KMS-11 (cell line): ENCODE data around the gene TMEM63B.

Experiments used
- H2AFZ ChIP-seq: fragments of 200-600 bp; sonication (generic); 2 replicates; pipeline ENCODE4 v1.6.1; 2016; ENCODE audit warnings: antibody characterized with exemption, mixed run types, low read depth
- H3K27ac ChIP-seq: fragments of 200-600 bp; sonication (generic); 2 replicates; pipeline ENCODE4 v1.6.1; 2016; ENCODE audit warnings: mild to moderate bottlenecking, mixed run types
- H3K27me3 ChIP-seq: fragments of 200-600 bp; sonication (generic); 2 replicates; pipeline ENCODE4 v1.6.1; 2017; ENCODE audit warnings: mild to moderate bottlenecking, low read depth, mixed run types, moderate library complexity; ENCODE audit not compliant: insufficient read depth
- H3K36me3 ChIP-seq: fragments of 200-600 bp; sonication (generic); 2 replicates; pipeline ENCODE4 v1.6.1; 2017; ENCODE audit warnings: mild to moderate bottlenecking, mixed run types; ENCODE audit not compliant: insufficient read depth
- H3K4me1 ChIP-seq: fragments of 200-600 bp; sonication (generic); 2 replicates; pipeline ENCODE4 v1.6.1; 2016; ENCODE audit warnings: mild to moderate bottlenecking, low read depth, mixed run types; ENCODE audit not compliant: poor library complexity, severe bottlenecking
- H3K4me2 ChIP-seq: fragments of 200-600 bp; sonication (generic); 2 replicates; pipeline ENCODE4 v1.7.0; 2016; ENCODE audit warnings: mild to moderate bottlenecking, mixed run types
- H3K4me3 ChIP-seq: fragments of 200-600 bp; sonication (generic); IDR thresholded peaks from 2 replicates; pipeline ENCODE4 v1.6.1; 2017; ENCODE audit warnings: low read depth, low read length, mixed read lengths; ENCODE audit not compliant: insufficient read depth
- H3K79me2 ChIP-seq: fragments of 200-600 bp; sonication (generic); 2 replicates; pipeline ENCODE4 v1.6.1; 2016; ENCODE audit warnings: low read depth, mixed run types; ENCODE audit not compliant: insufficient read depth
- H3K9ac ChIP-seq: fragments of 200-600 bp; sonication (generic); 2 replicates; pipeline ENCODE4 v1.6.1; 2016; ENCODE audit warnings: mild to moderate bottlenecking, mixed run types
- H4K20me1 ChIP-seq: fragments of 200-600 bp; sonication (generic); 2 replicates; pipeline ENCODE4 v1.6.1; 2016; ENCODE audit warnings: mild to moderate bottlenecking, mixed run types; ENCODE audit not compliant: insufficient read depth
- TF ChIP-seq, protein P1 (sequence below): fragments of 200-600 bp; sonication (generic); conservative IDR thresholded peaks from 2 replicates; pipeline ENCODE4 v1.6.1; 2017; ENCODE audit warnings: low read depth, mild to moderate bottlenecking, antibody characterized with exemption, low read length, moderate library complexity, mixed read lengths

Gene TMEM63B

DNA sequence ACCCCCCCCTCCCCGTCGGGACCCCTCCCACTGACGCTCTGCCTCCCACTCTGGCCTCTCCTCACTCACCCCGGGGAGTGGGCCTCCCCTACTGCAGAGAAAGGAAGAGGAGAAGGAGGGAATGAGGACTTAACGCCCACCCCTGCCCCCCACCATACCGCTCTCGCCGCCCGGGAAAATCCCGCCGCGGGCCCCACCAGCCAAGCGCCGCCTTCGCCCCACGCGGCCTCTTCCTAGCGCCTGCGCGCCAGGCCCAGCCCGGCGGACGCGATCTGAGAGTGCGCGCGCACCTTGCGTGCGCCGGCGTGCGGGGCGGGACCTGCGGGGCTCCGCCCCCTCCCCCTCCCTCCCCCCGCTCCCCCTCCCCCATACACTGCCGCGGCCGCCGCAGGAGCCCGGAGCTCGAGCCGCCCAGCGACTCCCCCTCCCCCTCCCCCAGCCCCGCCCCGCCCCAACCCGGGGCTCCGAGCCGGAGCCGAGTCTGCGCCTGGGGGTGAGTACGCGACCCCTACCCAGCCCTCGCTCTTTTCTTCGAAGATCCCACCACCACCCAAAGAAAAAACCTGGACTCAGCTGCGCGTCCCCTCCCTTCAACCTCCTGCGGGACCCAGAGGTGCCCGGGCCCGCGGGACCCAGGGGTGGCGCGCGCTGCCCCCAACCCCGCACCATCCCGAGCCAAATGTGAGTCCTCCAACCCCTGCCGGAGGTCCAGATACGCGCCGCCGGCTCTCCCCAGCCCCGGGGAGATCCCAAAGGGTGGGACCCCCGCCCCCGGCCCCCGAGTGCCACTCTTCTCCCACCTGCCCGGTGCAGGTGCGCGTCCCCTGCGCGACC is at the start of gene TMEM63B, which contains the start of gene MRPL14:
Gene TMEM63B (plus strand): TSS at position 369 of the 834 bp plus-strand sequence. CDS start 7,031 bp downstream, outside the sequence.
Gene MRPL14 (minus strand): TSS at position 267 of the 834 bp plus-strand sequence. CDS start 10,841 bp downstream, outside the sequence.
- Histone ChIP-seq H3K27ac (peak within 1 kb of the TSS; percentile 45), H3K4me1 (peaks cover 41% of the 10 kb centered on the region), H3K36me3 (no peaks in the 10 kb centered on the region), H2AFZ (peak within 1 kb of the TSS; percentile 68), H4K20me1 (peaks cover 38% of the 10 kb centered on the region), H3K9ac (peak within 1 kb of the TSS; percentile 73), H3K4me3 (no peak within 1 kb of the TSS), H3K4me2 (peak within 1 kb of the TSS; percentile 88), H3K79me2 (peaks cover 45% of the 10 kb centered on the region), H3K27me3 (no peaks in the 10 kb centered on the region)
- TF ChIP-seq, protein P1, sequence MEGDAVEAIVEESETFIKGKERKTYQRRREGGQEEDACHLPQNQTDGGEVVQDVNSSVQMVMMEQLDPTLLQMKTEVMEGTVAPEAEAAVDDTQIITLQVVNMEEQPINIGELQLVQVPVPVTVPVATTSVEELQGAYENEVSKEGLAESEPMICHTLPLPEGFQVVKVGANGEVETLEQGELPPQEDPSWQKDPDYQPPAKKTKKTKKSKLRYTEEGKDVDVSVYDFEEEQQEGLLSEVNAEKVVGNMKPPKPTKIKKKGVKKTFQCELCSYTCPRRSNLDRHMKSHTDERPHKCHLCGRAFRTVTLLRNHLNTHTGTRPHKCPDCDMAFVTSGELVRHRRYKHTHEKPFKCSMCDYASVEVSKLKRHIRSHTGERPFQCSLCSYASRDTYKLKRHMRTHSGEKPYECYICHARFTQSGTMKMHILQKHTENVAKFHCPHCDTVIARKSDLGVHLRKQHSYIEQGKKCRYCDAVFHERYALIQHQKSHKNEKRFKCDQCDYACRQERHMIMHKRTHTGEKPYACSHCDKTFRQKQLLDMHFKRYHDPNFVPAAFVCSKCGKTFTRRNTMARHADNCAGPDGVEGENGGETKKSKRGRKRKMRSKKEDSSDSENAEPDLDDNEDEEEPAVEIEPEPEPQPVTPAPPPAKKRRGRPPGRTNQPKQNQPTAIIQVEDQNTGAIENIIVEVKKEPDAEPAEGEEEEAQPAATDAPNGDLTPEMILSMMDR, result no peak

DNA sequence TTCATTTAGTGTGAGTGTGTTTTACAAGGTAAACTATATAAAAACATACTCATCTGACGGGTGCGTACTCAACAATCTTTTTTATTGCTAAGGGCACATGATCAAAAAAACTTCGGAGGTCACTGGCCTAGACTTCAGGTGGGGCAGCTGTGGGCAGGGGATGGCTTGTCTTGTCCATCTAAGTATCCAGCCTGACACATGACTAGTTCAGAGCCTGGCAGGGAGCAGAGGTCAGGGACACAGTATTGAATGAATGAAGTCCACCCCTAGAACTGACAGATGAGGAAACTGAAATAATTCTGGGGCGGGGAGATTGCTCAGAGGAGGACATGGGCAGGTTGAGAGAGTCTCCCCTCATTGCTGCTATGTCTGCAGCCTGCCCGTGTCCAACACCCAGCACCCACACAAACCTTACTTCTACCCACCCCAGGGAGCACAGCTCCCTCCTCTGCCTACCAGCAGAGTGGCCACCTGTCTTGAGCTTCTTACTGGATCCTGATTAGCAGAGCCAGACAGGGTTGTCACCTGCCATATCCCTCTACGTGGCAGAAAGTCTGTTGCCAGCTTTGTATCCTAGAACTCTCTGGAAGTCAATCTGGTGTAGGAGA is 49.0 kb upstream of the TMEM63B start:
- Histone ChIP-seq H3K27me3 (no peaks in the 10 kb centered on the region), H3K4me1 (peaks cover 58% of the 10 kb centered on the region), H3K9ac (no peak overlapping the region), H3K4me3 (no peak overlapping the region), H3K36me3 (no peaks in the 10 kb centered on the region), H3K27ac (no peak overlapping the region), H4K20me1 (no peaks in the 10 kb centered on the region), H3K4me2 (no peak overlapping the region), H2AFZ (no peak overlapping the region), H3K79me2 (no peaks in the 10 kb centered on the region)
- TF ChIP-seq, protein P1, result no peak

DNA sequence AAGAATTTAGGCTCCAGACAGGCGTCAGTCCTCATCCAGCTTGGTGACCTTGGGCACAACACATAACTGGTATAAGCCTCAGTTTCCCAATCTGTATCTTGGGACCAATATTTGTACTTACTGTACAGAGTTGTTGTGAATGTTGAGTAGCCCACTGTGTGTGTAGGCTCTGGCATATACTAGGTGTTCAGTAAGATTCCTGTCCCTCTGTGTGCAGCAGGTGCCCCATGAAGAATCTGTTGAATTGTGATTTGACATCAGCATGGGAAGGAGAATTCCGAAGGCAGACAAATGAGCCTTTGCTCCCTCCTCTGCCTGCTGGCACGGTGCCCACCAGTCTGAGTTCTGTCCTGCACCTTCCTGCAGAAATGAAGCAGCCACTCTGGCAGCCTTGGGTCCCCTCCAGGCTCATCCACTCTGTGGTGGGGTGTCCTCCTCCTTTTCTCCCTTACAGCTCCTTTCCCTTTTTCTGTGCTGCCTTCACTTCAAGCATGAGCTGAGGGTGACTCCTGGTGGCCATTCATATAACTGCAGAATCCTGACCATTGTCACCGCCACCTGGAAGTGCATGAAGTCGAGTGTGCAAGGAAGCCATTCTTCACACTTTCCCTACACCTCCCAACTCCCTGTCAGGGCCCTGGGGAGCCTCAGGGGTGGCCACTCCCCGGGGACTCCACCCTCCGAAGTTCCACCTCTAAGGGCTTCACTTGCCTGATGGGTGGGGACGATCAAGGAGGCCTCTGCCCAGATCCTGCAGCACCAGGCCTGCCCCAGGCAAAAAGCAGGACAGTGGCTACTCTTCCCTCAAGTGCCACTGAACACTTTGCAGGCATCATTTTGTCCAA is 48.3 kb upstream of the TMEM63B start:
- no peak overlapping the region for H3K27ac ChIP-seq
- TF ChIP-seq, protein P1, result peak; percentile 89
- peaks cover 52% of the 10 kb centered on the region for H3K4me1 ChIP-seq
- H2AFZ ChIP-seq, result peak overlapping the region; percentile 45
- H3K4me3 ChIP-seq, result no peak overlapping the region
- H3K4me2 ChIP-seq, result peak overlapping the region; percentile 19; the same call in 1 of the 2 replicates
- H3K27me3 ChIP-seq, result no peaks in the 10 kb centered on the region
- H3K36me3 ChIP-seq, result no peaks in the 10 kb centered on the region
- no peak overlapping the region for H3K9ac ChIP-seq
- H4K20me1 ChIP-seq, result no peaks in the 10 kb centered on the region
- H3K79me2 ChIP-seq, result no peaks in the 10 kb centered on the region

DNA sequence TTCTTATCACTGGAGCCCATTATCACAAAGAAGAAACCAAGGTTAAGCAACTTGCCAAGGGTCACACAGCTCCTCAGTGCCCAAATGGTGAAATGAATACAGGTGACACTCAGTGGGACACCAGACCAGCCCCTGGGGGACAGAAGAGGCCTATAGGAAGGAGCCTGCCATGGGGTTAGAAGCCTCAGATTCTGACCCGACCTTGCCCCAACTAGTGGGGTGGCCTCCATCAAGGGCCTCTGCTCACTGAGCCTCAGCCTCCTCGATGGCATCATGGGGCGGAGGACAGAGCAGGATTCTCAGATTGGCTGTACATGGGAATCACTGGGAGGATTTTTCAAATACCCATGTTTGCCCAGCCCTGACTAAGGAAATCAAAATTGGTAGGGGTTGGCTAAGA is 47.7 kb upstream of the TMEM63B start:
- peaks cover 48% of the 10 kb centered on the region for H3K4me1 ChIP-seq
- no peaks in the 10 kb centered on the region for H3K79me2 ChIP-seq
- H3K27ac ChIP-seq, result no peak overlapping the region
- H3K4me2 ChIP-seq, result peak overlapping the region; percentile 19; the same call in 1 of the 2 replicates
- TF ChIP-seq, protein P1, result no peak
- H3K9ac ChIP-seq, result no peak overlapping the region
- peak overlapping the region; percentile 45; the same call in 1 of the 2 replicates for H2AFZ ChIP-seq
- no peak overlapping the region for H3K4me3 ChIP-seq
- H3K36me3 ChIP-seq, result no peaks in the 10 kb centered on the region
- H4K20me1 ChIP-seq, result no peaks in the 10 kb centered on the region
- H3K27me3 ChIP-seq, result no peaks in the 10 kb centered on the region
